GM21526 (cell line): ENCODE data around the gene KCND1.
A peak's percentile ranks its signal among the peaks of the same experiment; 100 is the strongest.
"Not testable (repeated sequence)": the region's sequence is repeated elsewhere in the genome, so short reads cannot be mapped to it uniquely, and the experiment has no call there.

Experiments used
- ATAC-seq: cut with Tn5 transposase; IDR thresholded peaks from one replicate; pipeline ENCODE4 v1.9.1; 2021; ENCODE audit warnings: moderate library complexity; ENCODE audit not compliant: unreplicated experiment, low FRiP score

Gene KCND1

DNA sequence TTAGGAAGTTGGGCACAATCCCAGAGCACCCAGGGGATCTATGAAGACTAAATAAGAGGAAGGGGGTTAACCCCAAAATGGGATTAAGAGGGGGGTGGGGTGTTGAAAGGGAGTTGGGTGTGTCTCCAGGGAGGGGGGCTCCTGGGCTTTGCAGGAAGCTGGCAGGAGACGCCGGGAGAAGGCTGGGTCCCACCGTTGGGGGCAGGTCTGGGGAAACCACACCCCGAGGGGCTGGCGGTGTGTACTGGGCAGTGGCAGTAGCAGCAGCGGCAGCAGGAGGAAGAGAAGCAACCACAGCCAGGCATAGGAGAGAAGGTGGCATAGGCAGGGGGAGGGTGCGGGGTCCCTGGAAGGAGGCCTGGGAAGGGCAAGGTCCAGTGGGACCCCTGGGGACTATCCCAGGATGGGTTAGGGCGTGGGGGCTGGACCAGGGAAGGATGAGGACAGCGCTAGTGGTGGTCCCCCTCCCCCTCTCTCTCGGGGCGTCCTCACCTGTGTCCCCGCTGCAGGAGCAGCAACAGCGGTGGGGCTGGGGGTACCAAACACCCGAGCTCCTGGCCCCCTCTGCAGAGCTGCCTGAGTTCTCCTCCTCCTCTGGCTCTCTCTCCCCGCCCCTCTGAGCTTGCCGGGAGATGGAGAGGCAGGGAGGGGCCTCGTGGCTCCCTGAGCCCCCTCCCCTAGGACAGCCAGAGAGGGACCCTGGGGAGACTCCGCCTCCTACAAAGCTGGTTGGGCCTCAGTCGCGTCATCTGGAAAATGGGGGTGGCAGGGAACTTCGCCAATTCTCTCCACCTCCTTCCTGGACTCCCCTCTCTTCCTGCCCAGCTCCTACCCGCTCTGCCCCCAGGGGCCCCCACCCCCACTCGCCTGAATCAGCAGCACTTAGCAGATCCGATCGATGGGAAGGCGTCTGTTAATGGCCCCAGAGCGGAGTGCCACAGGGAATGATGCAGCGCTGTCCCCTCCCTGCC is at the start of gene KCND1:
Gene KCND1, minus strand, starts transcription at position 596 of the 971 bp plus-strand sequence. CDS start 1,573 bp downstream, outside the sequence.
- ATAC-seq = no peak

DNA sequence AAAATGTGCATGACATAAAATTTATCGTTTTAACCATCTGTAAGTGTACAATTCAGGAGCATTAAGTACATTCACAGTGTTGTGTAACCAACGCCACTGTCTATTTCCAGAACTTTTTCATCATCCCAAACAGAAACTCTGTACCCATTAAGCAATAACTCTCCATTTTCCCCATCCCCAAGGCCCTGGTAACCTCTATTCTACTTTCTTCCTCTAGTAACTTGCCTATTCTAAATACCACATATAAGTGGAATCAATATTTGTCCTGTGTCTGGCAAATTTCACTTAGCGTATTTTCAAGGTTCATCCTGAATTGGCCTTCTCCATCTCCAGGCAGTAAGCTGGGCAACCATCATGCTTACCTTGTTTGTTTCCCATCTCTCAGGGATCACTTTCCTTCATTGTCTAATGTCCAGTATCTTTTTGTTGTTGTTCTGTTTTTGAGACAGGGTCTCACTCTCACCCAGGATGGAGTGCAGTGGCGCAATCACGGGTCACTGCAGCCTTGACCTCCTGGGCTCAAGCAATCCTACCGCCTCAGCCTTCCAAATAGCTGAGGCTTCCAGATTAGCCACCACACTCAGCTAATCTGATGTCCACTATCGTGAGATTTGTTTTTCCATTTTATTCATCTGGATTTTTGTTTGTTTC is 48.1 kb upstream of the KCND1 start:
- ATAC-seq = no peak

DNA sequence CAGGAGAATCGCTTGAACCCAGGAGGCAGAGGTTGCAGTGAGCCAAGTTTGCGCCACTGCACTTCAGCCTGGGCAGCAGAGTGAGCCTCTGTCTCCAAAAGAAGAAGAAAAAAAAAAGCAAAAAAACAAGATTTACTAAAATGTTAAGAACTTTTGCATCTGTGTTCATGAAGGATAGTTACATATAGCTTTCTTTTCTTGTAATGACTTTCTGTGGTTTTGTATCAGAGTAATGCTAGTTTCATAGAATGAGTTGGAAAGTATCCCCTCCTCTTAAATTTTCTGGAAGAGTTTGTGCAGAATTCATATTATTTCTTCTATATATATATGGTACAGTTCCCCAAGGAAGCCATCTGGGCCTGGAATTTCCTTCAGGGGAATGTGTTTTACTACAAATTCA is 47.4 kb upstream of the KCND1 start:
- no peak for ATAC-seq

DNA sequence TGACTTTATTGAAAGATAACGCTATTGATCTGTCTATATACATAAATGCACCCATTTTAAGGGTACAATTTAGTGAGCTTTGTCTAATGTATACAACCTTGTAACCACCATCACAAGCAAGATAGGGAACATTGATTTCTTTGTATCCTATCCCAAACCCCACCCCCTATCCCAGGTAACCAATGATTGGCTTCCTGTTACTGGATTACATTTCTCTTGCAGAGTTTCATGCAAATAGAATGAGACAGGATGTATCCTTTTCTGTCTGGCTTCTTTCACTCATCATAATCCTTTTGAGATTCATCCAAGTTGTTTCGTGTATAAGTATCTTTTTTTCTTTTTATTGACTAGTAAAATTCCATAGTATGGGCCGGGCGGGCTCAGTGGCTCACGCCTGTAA is 32.1 kb upstream of the KCND1 start:
- no peak for ATAC-seq

DNA sequence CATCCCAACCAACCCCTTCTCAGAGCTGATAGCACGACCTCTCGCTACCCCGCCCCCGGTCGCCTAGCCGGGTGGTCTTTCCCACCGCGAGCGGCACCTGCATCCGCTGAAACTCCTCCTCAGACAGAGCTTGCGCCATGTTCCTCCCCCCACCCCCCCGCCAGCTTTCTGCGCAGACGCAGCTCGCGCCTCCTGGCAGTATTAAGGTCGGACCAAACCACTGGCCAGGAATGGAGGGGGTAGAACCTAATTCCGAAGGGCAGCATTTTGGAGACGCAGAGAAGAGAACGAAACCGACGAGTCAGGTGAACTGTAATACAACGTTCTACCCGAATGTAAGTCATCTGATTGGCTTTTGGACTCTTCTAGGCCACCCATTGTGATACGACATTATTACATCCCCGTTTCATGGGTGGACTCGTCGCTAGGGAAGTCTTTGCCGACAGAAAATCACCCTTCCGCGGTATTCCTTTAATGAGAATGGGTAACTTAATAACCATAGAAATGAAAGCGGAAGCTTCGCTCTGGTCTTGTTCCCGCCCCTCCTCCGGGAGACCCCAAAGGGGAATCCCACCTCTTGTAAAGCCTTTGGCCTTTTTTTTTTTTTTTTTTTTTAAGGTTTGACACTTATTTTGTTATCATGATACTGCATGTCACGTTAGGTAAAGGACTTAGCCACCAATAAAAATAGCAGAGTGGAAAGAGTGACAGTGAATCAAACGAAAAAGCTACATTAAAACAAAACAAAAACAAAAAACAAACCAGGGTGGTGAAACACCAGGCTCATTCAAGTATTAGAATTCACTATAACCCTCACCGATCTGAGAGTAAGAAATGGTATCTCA is 30.7 kb upstream of the KCND1 start, which contains the start of gene GRIPAP1:
Gene GRIPAP1, minus strand, starts transcription at position 174 of the 845 bp plus-strand sequence. Its CDS starts 35 bp downstream, at position 139.
- peak; percentile 67 for ATAC-seq

DNA sequence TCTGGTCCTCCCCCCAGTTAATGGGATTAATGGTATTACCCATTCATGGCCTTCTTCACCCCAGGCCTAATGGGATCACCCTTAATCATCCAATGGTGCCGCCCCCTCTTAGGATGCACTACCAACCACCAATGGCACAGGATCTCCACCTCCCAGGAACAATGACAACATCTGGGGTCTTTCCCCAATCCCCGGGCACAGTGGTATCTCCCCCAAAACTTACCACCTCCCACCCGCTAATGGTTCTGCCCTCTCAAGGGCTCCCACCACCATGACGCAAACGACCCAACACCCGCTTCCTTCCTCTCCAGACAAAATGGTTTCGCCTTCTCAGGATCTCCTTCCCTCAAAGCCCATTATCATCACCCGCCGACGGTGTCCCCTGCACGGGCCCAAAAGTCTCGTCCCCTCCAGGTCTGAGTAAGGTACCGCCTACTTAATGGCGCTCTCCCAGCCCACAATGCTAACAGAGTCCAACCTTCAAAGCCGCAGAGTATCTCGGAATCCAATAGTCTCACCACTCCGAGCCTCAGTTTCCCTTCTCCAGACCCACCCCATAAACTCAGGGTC is 30.0 kb upstream of the KCND1 start:
- peak; percentile 26 for ATAC-seq

DNA sequence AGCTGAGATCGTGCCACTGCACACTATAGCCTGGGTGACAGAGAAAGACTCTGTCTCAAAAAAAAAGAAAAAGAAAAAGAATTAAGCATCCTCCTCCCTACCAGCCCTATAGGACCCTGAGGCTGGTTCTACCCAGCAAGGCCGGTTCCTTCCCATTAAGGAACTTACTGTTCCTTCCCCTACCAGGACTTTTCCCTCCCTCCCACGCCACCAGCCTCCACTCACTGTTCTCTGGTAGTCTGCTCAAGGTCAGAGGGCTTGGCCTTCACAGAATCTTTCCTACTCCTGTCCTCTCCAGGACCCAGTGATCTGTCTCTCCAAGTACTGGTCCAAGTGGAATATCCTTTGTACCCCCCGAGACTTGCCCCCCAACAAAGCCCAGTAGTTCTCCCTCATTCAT is 29.0 kb upstream of the KCND1 start:
- no peak for ATAC-seq

DNA sequence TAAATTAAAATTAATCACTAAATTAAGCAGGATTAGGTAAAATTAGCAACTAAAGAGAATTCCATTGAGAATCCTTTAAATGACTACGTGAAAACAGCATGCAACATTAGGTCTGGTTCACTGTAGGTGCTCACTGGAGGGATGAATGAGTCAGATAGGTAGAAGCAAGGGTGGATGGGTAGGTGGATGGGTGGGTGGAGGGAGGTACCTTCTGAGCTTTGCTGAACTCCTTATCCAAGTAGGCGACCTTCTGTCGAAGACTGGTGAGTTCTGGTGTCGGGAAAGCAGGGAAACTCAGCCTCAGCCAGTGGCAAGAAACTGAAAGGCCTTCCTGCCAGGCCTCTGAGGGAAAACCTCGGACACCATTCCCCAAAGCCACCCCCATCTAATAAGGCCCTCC is 27.4 kb upstream of the KCND1 start:
- no peak for ATAC-seq

DNA sequence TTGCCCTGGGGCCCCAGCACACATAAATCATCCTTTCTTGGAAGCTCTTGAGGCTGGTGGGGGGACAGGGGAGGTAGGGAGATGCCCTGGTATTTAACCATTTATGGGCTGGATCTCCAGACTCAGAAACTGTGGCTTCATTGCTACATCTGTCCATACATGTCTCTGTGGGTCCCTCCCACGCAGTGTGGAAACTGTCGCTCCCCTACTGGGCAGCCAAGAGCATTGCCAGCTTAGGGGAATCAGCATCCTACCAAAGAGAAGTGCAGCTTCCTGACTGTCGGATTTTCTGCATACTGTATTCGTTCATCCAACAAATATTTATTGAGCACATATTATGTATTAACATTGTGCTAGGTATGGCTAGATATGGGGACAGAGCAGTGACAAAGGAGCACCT is 26.7 kb upstream of the KCND1 start:
- ATAC-seq = no peak

DNA sequence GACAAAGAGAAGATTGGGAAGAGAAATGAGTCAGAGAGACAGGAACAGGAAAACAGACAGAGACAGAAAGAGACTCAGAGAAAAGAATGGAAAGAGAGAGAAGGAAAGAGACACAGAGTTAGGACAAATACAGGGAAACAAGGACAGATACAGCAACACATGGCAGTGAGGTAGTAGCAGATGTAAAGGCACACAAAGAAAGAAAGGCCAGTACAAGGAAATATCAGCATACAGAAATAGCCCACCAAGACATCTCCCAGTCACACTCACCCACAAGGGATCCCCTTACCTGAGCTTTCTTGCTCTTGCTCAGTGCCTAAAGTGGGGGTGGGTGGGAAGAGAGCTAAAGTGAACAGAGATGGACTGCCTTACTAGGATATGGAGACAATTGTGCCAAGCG is 26.2 kb upstream of the KCND1 start:
- ATAC-seq = no peak

DNA sequence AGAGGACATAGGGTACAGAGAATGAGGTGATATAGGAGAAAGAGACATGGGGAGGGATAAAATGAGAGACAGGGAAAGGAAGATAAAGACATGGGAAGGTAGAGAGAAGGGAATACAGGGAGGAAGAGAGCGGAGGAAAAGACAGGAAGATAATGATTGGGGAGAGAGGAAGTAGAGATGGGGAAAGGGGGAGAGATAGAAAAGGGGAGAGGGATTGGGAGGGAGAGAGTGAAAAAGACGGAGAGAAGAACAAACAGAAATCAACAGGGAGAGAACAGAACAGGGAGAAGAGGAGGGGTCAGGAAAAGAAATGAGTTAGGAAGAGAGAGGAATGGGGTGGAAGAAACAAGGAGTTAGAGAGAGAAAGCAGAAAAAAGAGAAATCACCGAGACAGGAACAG is 25.8 kb upstream of the KCND1 start:
- no peak for ATAC-seq

DNA sequence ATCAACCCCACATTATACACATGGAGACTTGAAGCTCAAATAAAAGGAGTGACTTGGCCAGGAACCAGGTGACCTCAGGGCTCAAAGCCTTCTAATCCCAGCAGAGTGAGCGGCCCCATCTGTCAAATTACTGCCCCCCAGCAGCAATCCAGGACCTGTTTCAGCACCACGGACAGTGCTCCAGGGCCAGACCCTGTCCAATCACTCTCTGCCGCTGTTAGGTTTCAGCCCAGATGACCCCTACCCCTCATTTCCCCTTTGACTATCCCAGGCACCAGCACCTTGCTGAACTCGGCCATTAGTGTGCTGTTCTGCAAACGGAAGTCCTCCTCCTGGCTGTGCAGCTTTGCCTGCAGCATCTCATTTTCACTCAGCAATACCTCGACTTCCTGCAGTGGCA is 25.3 kb upstream of the KCND1 start:
- no peak for ATAC-seq

DNA sequence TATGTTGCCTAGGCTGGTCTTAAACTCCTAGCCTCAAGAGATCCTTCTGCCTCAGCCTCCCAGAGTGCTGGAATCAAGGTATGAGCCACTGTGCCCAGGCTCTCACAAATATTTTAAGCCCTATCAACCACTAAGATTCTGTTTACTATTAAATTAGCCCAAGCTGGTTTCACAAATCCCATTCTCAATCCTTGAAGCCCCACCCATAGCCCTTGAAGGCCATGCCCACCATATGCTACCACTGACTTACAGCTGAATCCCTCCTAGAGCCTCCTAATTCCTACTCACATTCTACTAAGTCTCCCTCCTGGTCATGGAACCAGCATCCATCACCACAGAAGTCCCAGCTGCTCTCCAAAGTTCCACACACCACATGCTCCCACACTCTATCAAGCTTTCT is 20.7 kb upstream of the KCND1 start:
- no peak for ATAC-seq

DNA sequence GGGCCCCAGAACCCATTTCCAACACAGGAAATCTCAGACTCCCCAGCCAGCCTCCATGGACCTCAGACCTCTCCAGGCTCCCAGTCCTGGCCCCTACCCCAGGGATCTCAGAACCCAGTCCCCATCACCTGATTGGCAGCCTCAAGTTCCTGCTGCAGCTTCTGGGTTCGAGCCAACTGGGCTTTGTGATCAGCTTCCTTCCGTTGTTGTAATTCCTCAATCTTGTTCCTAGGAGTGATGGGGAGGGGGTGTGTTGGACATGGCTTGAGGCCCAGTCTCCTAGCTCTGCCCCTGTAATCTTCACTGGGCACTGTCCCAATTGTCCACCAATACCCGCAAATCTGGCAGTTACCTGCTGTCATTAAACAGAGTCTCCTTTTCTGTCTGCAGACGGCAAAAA is 17.8 kb upstream of the KCND1 start:
- ATAC-seq = no peak

DNA sequence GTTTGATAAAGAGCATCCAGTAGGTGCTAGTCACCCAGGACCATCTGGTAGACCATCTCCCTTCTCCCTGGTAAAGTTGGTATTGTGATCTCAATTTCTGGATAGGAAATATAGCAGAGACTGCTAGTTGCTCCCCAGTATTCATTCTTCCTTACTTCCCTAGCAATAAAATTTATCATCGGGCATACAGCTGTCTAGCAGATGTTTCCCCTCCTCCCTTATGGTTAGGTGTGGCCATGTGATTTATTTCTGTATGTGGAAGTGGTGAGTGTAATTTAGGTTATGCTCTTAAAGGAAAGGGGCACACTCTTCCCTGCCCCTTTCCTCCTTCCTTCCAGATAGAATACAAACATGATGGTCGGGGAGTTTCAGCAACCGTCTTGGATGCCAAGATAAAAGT is 12.3 kb upstream of the KCND1 start:
- ATAC-seq = no peak

DNA sequence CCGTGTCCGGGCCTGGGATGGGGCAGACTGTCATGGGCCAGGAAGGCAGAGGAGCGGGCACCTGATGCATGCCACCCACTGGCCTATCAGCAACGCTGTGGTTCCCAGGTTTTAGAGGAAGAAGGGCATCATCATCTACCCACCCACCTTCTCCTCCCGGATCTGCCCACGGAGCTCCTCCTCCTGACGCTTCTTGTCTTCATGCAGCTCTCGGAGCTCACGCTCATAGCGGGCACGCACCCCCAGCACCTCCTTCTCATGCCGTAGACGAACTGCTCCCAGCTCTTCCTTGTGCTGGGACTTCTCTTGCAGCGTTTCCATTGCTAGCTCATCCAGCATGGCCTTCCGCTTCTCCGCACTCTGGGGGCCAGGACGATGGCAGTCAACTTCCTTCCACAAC is 11.4 kb upstream of the KCND1 start:
- no peak for ATAC-seq

DNA sequence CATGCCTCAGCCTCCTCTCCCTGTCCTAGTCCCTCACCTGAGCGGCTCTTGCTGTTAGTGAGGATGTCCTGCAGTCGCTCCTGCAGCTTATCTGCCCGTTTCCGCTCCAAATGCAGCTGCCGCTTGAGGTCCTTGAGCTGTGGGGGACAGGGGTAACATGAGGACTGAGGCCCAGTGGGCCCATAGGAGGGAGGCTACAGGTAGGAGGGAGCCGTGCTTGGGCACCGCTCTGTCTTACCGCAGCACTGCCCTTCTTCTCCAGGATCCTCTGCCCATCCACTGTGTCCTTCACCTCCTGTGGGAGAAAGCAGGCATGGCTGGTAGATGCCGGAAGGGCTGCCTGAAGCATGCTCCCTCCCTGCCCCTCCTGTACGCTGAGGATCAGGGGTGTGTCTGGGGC is 9.5 kb upstream of the KCND1 start:
- no peak for ATAC-seq

DNA sequence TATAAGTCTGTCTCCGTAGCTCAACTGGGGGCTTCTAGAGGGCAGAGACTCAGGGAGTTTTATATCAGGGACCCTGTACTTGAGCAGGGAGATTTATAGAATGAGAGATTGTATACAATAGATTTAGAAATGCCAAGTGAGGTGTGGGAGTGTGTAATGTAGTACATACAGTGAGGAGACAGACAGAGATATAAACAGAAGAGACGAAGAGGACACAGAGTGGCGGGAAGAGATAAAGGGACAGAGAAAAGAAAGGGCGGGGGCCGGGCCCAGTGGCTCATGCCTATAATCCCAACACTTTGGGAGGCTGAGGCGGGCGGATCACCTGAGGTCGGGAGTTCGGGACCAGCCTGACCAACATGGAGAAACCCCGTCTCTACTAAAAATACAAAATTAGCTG is 8.7 kb upstream of the KCND1 start:
- ATAC-seq = not testable (repeated sequence)

DNA sequence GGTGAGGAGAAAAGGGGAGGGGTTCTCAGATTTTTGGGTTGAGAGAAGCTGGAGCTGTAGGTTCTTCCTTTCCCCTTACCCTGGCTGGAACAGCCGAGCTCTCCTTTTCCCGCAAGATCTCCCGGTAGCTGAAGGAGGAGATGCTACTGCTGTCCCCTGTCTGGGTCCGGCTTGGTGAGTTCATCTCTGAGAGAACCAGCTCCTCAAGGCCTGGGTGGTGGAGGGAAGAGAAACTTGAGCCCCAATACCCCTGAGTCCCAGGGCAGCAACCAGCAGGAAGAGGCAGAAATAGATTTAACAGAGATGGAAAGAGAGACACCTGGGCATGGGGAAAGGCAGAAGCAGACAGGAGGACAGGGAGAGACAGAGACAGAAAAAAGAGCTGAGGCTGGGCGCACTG is 6.6 kb upstream of the KCND1 start:
- ATAC-seq = no peak

DNA sequence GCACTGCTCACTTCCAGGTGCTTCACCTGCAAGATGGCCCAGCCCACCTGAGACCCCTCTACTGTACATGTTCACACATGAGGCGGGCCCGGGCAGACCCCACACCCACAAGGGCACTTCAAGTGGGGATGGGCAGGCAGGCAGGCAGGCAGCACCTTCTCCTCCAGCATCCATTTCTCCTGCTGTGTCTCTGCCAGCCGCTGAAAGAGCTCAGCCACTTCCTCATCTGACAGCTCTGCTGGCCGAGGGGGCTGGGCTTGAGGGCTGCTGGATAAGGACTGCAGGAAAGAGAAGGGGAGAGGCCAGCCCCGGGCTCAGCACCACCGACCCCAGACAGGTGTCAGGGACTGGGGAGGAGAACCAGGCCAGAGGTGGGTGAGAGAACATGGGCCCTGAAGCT is 4.4 kb upstream of the KCND1 start:
- ATAC-seq = no peak

DNA sequence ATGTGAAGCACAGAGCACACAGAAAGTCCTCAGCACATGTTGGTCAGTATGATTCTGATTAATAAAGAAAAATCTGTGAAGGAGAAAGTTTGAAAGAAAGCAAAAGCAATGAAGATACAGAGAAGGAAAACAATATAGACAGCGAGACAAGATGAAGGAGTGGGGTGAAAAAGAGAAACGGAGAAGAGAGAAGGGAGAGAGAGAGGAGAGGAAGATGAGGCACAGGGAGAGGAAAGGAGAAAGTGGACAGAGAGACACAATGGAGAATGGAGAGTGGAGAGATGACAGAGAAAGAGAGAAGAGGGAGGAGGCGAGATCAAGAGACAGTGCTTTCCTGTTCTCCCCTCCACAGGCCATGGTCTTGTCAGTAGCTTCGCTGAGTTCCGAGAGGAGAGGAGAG is 3.9 kb upstream of the KCND1 start:
- ATAC-seq = no peak
